CD1c-positive myeloid dendritic cell (primary cell): ENCODE results near the gene CYGB.

ENCODE experiments used
- DNase-seq: peaks from one replicate; pipeline ENCODE4 v3.0.0-alpha.2; 2016; ENCODE audit errors: extremely low spot score

Gene CYGB

GRCh38 chr17:76537578-76538280, at the start of gene CYGB:
Gene CYGB (minus strand): TSS chr17:76537709. CDS start chr17:76537542, 167 bp downstream.
- DNase-seq, result peak; percentile 11

DNA sequence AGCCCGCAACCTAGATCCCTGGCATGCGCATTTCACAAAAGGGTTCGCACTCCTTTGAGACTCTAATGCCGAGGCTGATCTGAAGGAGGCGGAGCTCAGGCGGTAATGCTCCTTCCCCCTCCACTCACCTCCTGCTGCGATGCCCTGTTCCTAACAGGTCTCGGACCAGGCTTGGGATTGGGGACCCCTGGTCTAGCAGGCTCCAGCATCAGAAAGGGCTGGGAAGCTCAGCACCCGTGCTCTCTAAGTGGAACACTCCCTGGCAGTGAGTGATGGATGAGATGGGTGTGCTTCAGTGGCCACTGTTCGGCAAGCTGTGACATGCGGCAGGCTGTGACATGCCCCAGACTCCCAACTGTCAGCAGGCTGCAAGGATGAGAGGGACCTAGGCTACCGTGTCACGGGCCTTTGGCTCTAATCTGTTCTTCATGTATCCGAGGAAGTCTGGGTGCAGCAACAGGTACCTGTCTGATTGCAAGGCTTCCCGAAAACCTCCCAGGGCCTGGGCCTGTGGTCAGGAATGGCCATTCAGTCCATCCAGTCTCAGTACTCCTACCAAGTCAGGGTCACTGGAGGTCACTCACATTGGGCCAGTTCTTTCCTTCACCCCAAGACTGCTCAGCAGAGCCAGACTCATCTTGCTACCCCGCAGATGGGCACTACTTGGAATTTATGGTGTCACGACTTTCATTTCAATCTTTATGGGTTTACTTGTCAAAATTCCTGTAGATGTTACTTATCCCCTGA, 49.4 kb upstream of the CYGB start:
- DNase-seq, result no peak

DNA sequence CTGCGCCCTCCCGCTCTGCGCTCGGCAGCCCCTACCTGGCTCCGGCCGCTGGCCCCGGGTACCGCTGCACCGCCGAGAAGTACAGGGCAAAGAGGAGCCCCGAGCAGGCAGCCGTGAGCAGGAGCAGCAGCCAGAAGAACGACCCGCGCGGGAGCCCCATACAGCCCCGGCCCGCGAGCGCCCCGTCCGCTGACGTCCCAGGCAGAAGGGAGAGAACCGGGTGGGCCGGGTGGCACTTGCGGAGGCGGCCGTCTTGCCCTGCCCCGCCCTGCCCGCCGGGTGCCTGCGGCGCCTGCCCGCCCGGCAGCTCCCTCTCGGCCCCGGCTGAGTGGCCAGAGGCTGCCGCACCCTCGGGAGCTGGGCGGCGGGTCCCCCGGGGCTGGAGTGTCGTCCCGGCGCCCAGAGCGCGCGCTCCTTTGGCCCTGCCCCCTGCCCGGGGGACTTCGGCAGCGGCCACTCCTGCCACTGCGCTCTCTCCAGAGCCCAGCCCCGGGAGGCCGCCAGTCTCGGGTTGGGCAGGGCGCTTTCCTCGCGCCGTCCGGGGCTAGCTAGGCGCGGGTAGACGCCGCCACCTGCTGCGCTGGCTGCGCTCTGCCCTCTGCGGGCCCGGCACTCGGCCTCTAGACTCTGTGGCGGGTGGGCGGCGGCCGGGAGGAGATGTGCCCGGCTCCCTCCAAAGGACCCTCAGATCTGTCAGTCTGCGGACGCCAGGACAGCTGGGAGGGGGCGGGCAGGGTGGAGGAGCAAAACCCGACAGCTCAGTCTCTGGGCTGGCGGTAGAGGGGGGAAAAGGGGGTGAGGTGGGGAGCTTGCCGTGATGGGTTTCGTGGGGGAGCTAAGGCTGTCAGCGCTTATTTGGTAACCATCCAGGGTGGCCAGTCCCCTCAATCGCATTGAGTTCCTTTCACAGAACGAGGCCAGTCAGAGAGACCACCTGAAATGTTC, 48.4 kb upstream of the CYGB start, which contains the start of gene ST6GALNAC2:
TSS of gene ST6GALNAC2 (minus strand) at position 212 of the 945 bp plus-strand sequence. CDS start at position 160, 52 bp downstream.
- DNase-seq, result peak; percentile 77

GRCh38 chr17:76585033-76585648, 47.6 kb upstream of the CYGB start:
- peak; percentile 50 for DNase-seq

- no peak for DNase-seq
These were observed 47.0 kb upstream of the CYGB start for GRCh38 chr17:76584427-76585032.

DNA sequence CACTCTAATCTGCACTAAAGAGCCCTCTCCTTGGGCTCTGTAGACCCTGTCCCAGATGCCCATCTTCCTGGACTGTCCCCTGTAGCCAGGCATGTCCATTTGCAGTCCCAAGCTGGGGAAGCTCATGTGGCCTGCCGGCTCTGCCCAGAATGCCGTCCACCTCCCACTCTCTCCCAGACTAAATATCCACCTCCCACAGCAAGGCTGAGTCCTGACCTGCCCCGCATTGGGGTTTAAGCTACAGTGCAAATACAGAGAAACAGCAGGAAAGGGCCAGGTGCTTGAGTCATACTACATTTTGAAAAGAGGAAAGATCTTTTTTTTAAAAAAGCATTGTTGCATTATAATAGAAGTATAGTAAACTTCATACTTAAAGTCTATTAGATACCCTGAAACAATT, 45.2 kb upstream of the CYGB start:
- no peak for DNase-seq

- no peak for DNase-seq
These were observed 44.0 kb upstream of the CYGB start for GRCh38 chr17:76581515-76581914.

- peak; percentile 78 for DNase-seq
These were observed 41.8 kb upstream of the CYGB start for GRCh38 chr17:76579281-76579680.

DNA sequence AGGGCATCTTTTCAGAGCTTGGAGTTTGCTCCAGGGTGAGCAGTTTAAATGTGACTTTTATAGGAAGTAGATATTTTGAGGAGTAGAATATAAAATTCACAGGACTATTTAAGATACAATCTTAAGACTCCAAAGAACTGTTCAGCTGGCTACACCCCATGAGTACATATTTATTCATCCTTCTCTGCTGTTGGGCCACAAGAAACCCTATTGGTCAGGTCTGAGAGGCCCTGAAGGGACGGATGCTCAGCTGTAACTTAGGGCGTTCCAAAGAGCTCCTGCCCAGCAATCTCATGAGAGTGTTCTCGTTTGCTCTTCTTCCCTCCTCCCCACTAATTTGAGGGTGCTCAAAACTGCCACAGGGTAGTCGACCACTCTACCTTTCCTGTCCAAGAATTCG, 40.9 kb upstream of the CYGB start:
- no peak for DNase-seq

DNA sequence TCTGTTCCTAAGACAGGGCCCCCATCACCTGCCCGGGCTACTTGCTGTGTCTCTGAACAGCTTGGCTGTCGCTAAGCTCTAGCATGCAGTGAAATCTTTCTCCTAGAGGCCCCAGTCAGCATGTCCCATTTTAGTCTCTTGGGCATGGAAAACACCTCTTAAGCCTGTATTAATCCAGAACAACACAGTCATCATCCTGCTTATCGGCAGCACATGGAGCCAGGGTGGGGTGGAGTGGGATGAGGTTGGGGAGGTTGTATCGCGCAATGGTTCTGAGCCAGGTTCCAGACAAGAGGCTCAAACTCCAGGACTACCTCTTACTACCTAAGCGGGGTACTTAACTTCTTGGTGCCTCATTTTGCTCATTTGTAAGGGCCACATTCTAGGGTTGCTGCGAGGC, 40.4 kb upstream of the CYGB start:
- DNase-seq, result no peak

- no peak for DNase-seq
These were observed 38.7 kb upstream of the CYGB start for GRCh38 chr17:76576189-76576588.

GRCh38 chr17:76575570-76575969, 38.1 kb upstream of the CYGB start:
- DNase-seq, result no peak

DNA sequence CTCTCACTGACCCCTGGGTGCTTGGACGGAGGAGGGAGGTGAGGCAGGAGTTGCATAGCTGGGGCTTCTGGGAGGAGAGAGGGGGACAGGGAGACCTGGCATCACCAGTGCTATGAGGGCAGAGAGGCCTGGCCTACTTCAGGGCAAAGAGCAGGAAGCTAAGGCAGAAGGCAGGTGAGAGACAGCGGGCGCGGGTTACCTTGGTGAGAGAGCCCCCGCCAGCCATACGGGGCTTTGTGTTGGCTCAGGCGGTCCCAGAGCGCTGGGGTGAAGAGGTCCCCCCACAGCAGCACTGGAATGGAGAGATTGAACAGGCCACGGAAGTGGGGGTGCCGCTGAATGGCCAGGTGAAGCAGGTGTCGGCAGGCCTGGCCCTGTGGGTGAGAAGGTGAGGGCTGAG, 36.7 kb upstream of the CYGB start:
- DNase-seq, result no peak

DNA sequence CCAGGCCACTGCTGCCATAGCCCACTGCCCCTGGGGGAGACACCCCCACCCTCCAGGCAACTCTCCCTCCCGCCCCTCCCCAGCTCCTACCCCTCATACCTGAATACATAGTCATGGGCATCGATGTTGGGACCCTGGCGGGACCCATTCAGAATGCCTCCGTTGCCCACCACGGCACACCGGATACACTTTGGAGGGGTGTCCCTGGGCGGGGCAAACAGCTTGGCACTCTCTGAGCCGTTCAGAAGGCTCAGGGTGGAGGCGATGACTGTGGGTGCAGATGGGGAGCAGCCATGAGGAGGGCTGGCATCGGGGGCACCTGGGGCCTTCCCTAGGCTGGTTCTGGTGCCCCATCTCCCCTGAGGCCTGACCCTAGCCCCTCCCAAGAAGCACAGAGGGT, 35.6 kb upstream of the CYGB start:
- DNase-seq, result no peak

DNA sequence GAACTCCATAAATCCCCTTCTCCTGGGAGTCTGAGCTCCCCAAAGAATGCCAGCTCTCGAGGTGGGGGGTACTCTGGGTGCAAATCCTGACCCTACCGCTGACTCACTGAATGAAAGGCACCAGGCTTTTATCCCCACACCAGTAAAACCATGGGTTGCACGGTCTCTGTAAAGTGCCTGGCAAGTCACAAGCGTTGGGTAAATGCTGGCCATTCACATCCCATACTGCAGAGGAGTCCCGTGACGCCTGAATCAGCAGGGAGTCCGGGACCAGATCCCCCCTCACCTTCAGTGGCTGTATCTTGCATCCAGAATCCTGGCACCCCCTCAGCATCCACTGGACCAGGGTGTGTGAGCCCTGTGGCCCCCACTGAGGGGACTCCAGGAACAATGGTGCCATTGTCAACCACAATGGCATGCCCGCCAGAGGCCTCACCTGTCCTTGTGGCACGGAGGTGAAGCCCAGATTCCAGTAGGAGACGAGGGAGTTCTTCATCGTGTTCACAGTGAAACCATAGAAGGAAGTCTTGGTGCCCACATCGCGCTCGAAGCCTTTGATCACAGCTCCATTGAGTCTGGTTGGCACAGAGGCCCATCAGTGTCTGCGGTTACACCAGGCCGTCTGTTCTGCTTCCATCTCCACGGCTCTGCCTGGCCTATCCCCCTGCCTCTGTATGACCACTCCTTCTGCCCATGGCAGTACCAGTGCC, 34.8 kb upstream of the CYGB start:
- no peak for DNase-seq

DNA sequence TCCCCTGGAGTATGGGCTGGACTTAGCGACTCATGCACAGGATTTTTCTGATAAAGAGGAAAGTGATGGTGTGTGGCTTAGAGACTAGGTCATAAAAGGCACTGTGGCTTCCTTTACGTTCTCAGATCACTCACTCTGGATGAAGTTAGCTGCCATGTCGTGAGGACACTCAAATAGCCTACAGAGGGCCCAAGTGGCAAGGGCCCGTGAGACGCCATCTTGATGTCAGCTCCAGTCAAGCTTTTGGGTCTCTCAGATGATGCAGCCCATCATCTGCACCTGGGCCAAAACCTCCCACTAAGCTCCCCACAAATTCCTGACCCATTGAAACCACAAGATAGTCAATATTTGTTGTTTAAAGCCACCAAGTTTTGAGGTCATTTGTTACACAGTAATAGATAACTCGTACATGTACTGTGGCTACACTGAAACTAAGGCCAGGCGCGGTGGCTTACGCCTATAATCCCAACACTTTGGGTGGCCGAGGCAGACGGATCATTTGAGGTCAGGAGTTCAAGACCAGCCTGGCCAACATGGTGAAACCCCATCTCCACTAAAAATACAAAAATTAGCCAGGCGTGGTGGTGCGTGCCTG, 33.5 kb upstream of the CYGB start:
- no peak for DNase-seq

- DNase-seq, result no peak
These were observed 32.9 kb upstream of the CYGB start for GRCh38 chr17:76570457-76570856.

DNA sequence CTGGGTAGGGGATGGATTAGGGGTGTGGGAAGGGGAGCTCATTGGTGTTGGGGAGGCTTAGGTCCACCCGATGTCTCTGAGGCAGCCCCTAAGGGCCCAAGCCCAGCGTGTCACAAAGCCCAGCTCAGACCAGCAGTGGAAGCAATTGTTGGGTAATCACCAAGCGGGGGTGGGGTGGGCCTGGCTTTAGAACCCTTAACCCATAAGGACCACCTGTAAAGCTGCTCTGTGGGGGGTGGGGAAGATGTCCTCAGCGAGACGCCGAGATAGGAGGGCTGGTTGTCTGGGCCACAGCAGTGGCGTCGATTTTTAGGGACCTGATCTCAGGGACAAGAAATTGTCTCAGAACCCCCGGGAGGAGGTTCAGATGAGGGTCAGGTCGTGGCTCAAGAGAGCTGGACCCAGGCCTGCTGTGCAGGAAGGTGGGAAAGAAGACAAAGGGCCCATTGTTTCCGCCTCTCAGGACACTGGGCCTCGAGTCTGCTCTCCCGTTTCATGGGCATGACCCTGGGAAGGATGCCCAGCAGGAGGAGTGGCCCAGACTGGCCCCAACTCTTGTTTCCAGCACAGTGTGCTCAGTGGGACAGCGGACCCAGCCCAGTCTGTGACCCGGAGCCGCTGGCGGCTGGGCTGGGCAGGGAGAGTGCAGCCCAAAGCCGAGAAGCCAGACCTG, 32.2 kb upstream of the CYGB start:
- DNase-seq, result no peak

GRCh38 chr17:76568811-76569221, 31.3 kb upstream of the CYGB start:
- DNase-seq, result no peak
